Activated naive CD4-positive, alpha-beta T cell treated with anti-CD3 and anti-CD28 coated beads, Interleukin-2, amount 50 U/mL, for 72 hours (primary cell): ENCODE measurements around the gene TP73. TPM values are rescaled to one million over a fixed set of nuclear protein-coding genes. Genes with fewer than 3 reads are reported as not detected.
A peak's percentile ranks its signal among the peaks of the same experiment; 100 is the strongest.

Experiments used
- ATAC-seq, 2 donors: fragments of 150-1000 bp; cut with Tn5 transposase; 2 replicates each; pipeline ENCODE4 v1.10.0; 2021; ENCODE audit warnings: mild to moderate bottlenecking in 2 of 2, moderate library complexity in 2 of 2
- DNase-seq, 2 donors: peaks; one replicate each; pipeline ENCODE4 v3.0.0; 2021 to 2022; ENCODE audit warnings: low spot score in 2 of 2
- H3K27ac Mint-ChIP-seq, 2 donors: one replicate each; pipeline ENCODE4 v1.8.0; 2022; ENCODE audit warnings: mild to moderate bottlenecking in 2 of 2, mixed read lengths in 2 of 2
- H3K36me3 Mint-ChIP-seq, 2 donors: one replicate each; pipeline ENCODE4 v1.8.0; 2022; ENCODE audit warnings: mixed read lengths in 2 of 2
- H3K9me3 Mint-ChIP-seq, 2 donors: one replicate each; pipeline ENCODE4 v1.8.0; 2022; ENCODE audit warnings: mixed read lengths in 2 of 2
- total RNA-seq, 2 donors: library from RNA; stranded (reverse); gene quantifications; one replicate each; pipeline ENCODE4 v1.2.3, GENCODE V29; 2022

Gene TP73
- total RNA-seq, 2 donors from 2014 or later = 0.30 to 0.39 TPM

DNA sequence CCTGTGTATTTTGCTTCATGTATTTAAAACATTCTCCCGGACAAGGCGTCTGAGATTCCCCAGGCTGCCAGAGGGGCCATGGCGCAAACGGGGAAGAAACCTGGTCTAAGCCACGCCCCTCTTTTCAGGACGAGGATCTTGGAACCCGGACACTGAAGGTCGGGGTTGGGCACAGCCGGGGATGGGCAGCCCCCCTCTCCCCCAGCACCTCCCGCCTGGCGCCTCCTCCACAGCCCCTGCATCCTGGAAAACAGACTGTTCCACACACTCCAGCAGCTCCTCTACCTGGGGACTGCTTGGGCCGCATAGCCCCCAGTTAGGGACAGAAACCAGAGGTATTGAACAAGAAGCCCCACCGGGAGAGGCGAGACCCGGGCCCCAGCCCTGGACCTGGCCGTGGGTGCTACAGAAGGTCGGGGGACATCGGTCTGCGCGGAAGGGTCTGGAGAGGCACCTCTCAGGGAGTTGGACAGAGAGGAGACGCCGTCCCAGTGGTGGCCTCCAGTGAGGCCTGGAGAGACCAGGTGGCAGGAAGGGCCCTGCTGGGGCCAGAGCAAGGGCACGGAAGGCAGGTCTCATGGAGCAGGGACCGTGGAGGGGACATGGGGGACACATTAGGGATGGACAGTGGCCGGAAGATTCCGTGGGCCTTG is 5.4 kb downstream of the TP73 start:
- DNase-seq (no peak), ATAC-seq (no peak)
- H3K9me3 Mint-ChIP-seq = no peaks in the 10 kb centered on the region
- no peaks in the 10 kb centered on the region for H3K36me3 Mint-ChIP-seq
- H3K27ac Mint-ChIP-seq = no peak overlapping the region

GRCh38 chr1:3658231-3658615 is 5.9 kb downstream of the TP73 start:
- no peak for ATAC-seq
- no peak for DNase-seq
- Mint-ChIP-seq H3K27ac (no peak overlapping the region), H3K9me3 (no peaks in the 10 kb centered on the region), H3K36me3 (no peaks in the 10 kb centered on the region)

DNA sequence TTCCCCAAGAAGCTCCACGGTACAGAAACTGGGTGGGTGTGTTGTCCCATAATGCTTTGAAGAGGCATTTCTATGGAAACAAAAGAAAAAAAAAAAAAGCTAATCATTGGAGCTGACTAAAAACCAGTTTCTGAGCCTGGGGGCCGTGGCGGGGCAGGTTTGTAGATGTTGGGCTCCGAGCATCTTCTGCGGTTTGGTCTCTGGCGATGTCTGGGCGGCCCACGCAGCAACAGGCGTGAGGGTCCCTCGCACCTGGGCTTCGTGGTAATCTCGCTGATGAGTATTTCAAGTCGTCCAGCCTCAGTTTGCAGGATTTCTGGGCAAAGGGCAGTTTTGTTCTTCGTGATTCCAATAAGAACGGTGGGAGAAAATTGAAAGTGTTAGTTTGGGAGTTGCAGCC is 6.8 kb downstream of the TP73 start:
- DNase-seq = no peak
- no peaks in the 10 kb centered on the region for H3K36me3 Mint-ChIP-seq
- no peaks in the 10 kb centered on the region for H3K9me3 Mint-ChIP-seq
- no peak for ATAC-seq
- H3K27ac Mint-ChIP-seq = no peak overlapping the region

DNA sequence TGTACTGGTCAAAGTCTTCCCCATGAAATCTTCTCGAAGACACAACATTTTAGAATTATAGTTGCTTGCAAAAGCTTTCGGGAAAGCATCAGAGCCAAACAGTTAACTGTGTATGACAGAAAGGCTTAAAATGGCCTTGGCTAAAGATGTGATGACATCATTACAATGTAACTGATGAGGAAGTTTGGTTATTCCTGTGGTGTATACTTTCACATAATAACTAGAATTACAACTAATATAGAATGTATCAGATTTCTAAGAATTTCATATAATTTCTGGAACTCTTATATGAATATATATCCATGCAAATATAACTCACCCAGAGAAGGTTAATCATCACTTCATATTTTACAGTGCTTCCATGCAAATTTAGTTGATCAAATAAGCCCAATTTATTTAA is 8.4 kb downstream of the TP73 start:
- H3K36me3 Mint-ChIP-seq = no peaks in the 10 kb centered on the region
- ATAC-seq (peak in 1 of 2 donors; percentile 28), DNase-seq (no peak)
- no peaks in the 10 kb centered on the region for H3K9me3 Mint-ChIP-seq
- no peak overlapping the region for H3K27ac Mint-ChIP-seq

- no peaks in the 10 kb centered on the region for H3K9me3 Mint-ChIP-seq
- no peaks in the 10 kb centered on the region for H3K36me3 Mint-ChIP-seq
- no peak overlapping the region for H3K27ac Mint-ChIP-seq
- ATAC-seq = no peak
- no peak for DNase-seq
Measured at GRCh38 chr1:3661631-3662030, 9.3 kb downstream of the TP73 start.

DNA sequence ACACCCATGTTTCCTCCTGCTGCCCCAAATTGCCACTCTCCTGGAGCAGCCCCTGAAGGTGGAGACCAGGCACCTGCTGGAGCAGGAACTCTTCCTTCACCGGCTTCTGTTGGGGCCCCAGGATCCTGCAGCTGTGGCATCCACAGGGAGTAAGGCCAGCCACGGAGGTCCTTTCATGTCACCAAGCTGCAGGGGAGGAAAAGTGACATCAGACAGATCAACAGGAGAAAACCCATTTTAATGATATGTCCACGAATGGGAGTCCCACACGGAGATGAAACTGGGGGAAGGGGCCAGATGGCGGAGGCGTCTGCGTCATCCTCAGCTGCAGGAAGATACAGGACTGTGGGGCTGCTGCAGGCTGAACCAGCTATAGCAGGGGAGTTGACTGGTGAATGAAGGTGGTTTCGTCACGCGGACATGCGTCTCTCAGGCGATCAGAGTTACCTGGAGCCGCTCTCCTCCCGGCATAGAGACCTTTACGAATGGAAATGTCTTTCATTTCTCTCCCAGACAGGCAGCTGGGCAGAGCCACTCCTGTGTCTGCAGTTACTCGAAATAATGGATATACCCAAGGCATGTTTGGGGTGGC is 9.9 kb downstream of the TP73 start:
- Mint-ChIP-seq H3K9me3 (no peaks in the 10 kb centered on the region), H3K36me3 (no peaks in the 10 kb centered on the region), H3K27ac (no peak overlapping the region)
- ATAC-seq (no peak), DNase-seq (no peak)

GRCh38 chr1:3663999-3664699 is 11.8 kb downstream of the TP73 start:
- H3K27ac Mint-ChIP-seq = no peak overlapping the region
- DNase-seq = no peak
- no peak for ATAC-seq
- no peaks in the 10 kb centered on the region for H3K9me3 Mint-ChIP-seq
- no peaks in the 10 kb centered on the region for H3K36me3 Mint-ChIP-seq

DNA sequence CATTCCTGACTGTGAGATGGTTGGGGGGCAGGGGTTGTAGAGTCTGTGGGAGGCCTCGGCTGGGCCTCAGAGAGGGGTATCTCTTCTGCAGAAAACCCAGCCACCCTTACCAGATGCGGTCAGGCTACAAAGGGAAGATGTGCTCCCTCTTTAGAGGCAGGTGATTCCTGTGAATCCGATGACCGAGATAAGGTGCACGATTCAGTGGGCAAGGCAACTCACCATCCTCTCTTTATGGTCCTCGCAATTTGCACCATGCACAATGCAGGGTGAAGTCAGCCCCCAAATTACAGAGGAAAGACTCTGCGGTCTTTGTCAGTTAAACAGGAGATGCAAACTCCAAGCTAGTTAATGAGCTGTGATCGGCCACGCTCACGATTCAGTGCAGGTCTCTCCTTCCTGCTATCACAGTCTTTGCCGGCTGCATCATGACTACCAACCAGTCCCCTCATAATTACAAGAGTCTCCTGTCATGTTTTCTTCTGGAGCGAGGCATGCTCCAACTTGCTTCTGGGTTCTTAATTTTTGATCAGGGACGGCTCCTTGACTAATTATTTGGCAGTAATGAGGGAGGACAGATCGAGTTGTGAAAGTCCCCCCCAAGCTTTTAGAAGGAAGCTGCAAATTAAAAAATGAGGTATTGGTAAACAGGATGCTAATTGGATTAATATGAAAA is 12.5 kb downstream of the TP73 start:
- no peak for DNase-seq
- H3K9me3 Mint-ChIP-seq = no peaks in the 10 kb centered on the region
- no peak overlapping the region for H3K27ac Mint-ChIP-seq
- no peaks in the 10 kb centered on the region for H3K36me3 Mint-ChIP-seq
- no peak for ATAC-seq

DNA sequence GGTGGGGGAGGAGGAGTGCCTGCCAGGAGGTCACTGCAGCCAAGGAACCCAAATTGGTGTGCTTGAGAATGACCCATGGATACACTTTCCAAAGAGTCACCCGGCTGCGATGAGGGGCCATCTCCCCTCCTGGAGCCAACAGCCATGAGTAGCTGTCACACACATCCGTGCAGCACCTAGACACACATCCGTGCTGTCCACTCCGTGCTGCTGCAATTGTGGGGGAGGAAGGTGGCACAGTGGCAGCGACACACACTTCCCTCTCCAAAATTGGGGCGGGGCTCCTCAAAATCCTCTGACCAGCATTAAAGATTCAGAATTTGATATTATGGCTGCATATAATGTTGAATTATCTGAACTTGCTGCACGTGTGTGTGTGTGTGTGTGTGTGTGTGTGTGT is 15.8 kb downstream of the TP73 start:
- H3K27ac Mint-ChIP-seq = no peak overlapping the region
- DNase-seq (no peak), ATAC-seq (no peak)
- no peaks in the 10 kb centered on the region for H3K9me3 Mint-ChIP-seq
- H3K36me3 Mint-ChIP-seq = no peaks in the 10 kb centered on the region

DNA sequence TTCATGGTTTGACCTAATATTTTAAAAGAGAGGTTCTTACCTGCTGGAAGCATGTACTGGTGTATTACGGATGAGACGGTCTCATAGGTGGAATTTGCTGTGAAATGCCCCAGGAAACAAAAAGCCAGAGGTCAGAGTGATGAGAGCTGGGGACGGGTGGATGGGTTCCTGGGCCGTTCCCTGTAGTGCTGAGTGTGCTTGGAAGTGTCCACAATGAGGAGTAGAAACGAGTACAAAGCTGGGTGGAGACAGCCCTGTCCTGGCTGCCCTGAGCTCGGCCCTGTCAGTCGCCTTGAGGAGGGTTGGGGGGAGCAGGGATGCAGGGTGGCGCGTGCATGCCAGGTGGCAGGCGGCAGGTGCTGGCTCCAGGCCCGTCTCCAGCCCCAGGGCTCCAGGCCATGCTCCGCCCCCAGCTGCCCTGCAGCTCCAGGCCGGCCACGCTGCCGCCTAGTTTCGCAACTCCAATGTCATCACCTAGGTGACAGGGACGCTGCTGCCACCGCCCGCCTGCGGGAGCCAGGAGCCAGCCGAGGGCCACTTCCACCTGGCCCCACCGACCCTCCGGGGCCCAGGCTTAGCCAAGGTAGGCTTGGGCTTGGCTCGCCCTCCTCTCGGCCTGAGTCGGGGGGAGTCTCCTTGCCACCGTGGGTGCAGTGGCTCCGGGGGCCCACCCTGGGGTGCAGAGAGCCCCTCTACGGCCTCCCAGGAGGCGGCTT is 16.4 kb downstream of the TP73 start:
- no peaks in the 10 kb centered on the region for H3K36me3 Mint-ChIP-seq
- no peak for ATAC-seq

DNA sequence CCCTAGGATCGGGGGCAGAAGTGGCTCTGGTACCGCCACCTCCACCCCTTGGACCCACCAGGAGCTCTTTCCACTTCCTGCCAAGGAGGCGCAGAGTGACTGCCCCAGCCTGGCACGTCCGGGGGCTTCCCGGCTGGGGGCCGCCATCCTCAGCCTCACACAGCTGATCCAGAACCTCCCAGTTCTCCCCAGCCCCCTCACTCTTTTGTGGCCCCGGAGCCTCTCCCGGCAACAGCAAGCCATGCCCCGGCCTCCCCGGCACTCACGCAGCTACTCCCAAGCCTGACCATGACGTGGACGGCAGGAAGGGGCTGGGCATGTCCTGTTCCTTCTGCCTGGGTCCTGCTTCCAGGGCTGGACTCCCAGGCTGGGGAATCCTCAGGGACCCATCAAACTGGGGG is 17.1 kb downstream of the TP73 start:
- DNase-seq (no peak), ATAC-seq (no peak)
- Mint-ChIP-seq H3K27ac (no peak overlapping the region), H3K36me3 (no peaks in the 10 kb centered on the region), H3K9me3 (no peaks in the 10 kb centered on the region)

More for the DNA sequence above, 16.4 kb downstream of the TP73 start:
- no peak overlapping the region for H3K27ac Mint-ChIP-seq
- H3K9me3 Mint-ChIP-seq = no peaks in the 10 kb centered on the region
- DNase-seq = no peak

DNA sequence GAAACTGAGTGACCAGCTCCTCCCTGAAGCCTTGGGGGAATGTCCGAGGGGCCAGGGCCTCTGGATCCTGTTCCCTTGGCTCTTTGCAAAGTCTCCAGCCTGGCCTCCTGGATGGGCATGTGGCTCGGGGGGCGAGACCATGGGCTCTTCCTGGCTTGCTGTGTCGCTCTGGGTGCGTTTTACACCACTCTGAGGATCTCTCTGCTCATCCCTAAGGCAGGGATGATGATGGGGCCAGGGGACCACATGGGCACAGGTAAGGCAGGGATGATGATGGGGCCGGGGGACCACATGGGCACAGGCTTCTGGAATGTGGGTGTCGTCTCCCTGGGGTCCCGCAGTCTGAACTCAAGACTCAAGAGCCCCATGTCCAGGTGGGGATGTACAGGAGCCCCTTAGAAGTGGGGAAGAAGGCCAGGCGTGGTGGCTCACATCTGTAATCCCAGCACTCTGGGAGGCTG is 17.7 kb downstream of the TP73 start:
- Mint-ChIP-seq H3K36me3 (no peaks in the 10 kb centered on the region), H3K9me3 (no peaks in the 10 kb centered on the region), H3K27ac (no peak overlapping the region)
- DNase-seq = no peak
- ATAC-seq = no peak

DNA sequence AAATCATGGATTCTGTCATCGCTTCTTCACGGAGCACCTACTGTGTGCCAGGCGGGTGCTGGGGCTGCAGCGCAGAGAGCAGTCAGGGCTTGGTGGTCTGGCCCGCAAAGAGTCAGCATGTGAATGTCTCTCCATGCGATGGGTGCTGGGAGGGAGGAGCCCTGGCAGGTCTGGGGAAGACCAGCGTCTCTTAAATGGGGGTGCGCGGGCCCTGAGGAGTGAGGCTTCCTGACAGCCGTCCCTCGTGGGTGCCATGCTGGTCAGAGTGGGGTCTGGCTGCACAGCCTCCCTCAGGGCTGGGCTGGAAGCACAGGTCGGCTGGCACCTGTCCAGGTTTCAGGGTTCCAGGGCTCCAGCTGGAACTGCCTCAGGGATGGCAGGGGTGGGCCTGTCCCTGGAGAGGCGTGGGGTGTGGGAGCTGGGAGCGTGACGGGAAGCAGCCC is 18.5 kb downstream of the TP73 start:
- Mint-ChIP-seq H3K9me3 (no peaks in the 10 kb centered on the region), H3K27ac (no peak overlapping the region), H3K36me3 (no peaks in the 10 kb centered on the region)
- DNase-seq = no peak
- ATAC-seq = no peak

DNA sequence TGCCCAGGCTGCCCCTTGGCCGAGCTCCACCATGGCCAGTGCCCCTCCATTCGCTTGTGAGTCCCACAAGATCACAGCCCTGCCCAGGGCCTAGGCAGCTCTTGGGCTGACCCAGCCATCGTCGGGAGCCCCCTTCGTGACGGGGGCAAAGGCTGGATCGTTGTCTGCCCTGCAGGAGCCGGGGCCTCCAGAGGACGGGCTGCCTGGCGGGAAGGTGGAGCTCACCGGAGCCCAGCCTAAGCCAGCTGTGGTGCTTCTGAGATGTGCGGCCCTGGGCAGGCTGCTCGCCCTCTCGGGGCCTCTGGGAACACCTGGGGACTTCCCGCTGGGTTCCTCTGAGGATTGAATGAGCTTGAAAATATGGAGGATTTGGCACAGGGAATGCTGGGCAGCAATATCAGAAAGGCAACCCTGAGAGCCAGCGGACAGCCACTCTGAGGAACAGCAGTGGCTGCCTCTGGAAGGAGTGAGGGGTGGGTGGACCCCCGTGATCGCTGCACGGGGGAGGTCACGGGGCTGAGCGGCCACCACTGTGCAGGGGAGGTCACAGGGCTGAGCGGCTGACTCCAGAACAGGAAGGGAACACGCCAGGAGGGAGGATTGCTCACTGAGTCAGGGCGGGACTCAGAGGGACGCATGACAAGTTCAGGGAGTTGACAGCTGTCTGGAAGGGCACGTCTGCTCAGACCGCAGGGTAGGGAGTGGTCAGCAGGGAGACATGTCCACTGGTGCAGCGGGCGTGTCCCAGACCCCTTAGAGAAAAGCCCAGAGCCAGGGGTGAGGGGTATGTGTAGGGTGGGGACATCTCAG is 19.3 kb downstream of the TP73 start:
- DNase-seq (no peak), ATAC-seq (no peak)
- Mint-ChIP-seq H3K27ac (peak overlapping the region in 1 of 2 donors; percentile 14), H3K9me3 (no peaks in the 10 kb centered on the region), H3K36me3 (no peaks in the 10 kb centered on the region)

DNA sequence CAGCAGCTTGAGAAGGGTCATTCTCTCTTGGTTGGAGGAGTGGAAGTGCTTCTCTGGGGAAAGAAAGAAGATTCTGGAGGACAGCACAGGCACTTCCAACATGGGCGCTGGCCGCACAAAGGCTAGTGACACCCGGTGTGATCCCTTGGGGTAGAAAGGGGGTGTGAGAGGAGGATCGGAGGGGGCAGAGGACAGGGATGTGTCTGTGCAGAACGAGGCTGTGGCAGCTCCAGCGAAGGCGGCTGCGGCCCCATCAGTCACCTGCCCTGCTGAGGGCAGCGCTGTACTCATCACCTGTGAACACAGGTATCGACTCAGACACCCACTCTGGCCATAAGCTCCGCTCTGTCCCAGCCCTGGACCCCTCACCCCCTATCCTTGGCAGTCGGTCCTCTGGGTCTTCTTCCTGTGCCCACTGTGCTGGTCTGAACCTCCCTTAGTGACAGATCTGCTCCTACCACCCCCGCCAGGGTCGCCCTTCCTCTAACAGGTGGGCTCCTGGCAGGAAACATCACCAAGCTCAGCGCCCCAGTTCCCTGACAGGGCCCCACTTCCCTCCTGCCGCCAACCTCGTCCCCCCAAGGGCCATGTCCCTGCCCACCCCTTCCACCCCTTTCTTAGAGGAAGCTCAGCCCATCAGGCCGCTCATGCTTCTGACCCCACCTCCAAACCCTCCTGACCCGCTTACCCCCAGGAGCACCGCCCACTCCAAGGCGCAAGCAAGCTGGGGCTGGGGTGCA is 20.1 kb downstream of the TP73 start:
- no peak for DNase-seq
- Mint-ChIP-seq H3K36me3 (no peaks in the 10 kb centered on the region), H3K9me3 (no peaks in the 10 kb centered on the region), H3K27ac (no peak overlapping the region)
- no peak for ATAC-seq
